Hepatocyte (in vitro differentiated cells): ENCODE data around the gene RRP9. TPM values are rescaled to one million over a fixed set of nuclear protein-coding genes. Genes with fewer than 3 reads are reported as not detected.

Experiments used
- DNase-seq: peaks from one replicate; pipeline ENCODE4 v3.0.0-alpha.2; 2016; ENCODE audit warnings: low spot score
- H2AFZ ChIP-seq: fragments of 200-600 bp; sonication (generic); 2 replicates; pipeline ENCODE4 v1.6.0; 2016; ENCODE audit warnings: antibody characterized with exemption, mild to moderate bottlenecking
- H3K27ac ChIP-seq: fragments of 200-600 bp; sonication (generic); 2 replicates; pipeline ENCODE4 v1.5.1; 2016; ENCODE audit warnings: mild to moderate bottlenecking
- H3K27me3 ChIP-seq: fragments of 200-600 bp; sonication (generic); 2 replicates; pipeline ENCODE4 v1.6.1; 2016
- H3K36me3 ChIP-seq: fragments of 200-600 bp; sonication (generic); replicated peaks from 2 replicates; pipeline ENCODE4 v1.5.1; 2016; ENCODE audit warnings: low read depth; ENCODE audit not compliant: insufficient read depth
- H3K4me1 ChIP-seq: fragments of 200-600 bp; sonication (generic); 2 replicates; pipeline ENCODE4 v1.5.1; 2016; ENCODE audit warnings: mild to moderate bottlenecking, moderate library complexity; ENCODE audit not compliant: insufficient read depth
- H3K4me2 ChIP-seq: fragments of 200-600 bp; sonication (generic); 2 replicates; pipeline ENCODE4 v1.6.0; 2016
- H3K4me3 ChIP-seq: fragments of 200-600 bp; sonication (generic); 2 replicates; pipeline ENCODE4 v1.5.1; 2016; ENCODE audit warnings: mild to moderate bottlenecking
- H3K79me2 ChIP-seq: fragments of 200-600 bp; sonication (generic); 2 replicates; pipeline ENCODE4 v1.6.0; 2017; ENCODE audit warnings: mild to moderate bottlenecking
- H3K9me2 ChIP-seq: fragments of 200-600 bp; sonication (generic); replicated peaks from 2 replicates; pipeline ENCODE4 v1.6.0; 2017; ENCODE audit warnings: mild to moderate bottlenecking; ENCODE audit not compliant: insufficient read depth
- H3K9me3 ChIP-seq: fragments of 200-600 bp; sonication (generic); 2 replicates; pipeline ENCODE4 v1.5.1; 2016; ENCODE audit warnings: low read depth, mild to moderate bottlenecking
- H4K20me1 ChIP-seq: fragments of 200-600 bp; sonication (generic); 2 replicates; pipeline ENCODE4 v1.6.0; 2016; ENCODE audit warnings: mild to moderate bottlenecking; ENCODE audit not compliant: insufficient read depth, poor library complexity, severe bottlenecking
- EZH2 ChIP-seq: fragments of 200-600 bp; sonication (generic); IDR thresholded peaks from 2 replicates; pipeline ENCODE4 v1.6.1; 2016; ENCODE audit warnings: antibody characterized with exemption, mild to moderate bottlenecking, borderline replicate concordance
- EZH2phosphoT487 ChIP-seq: fragments of 200-600 bp; sonication (generic); IDR thresholded peaks from one replicate; pipeline ENCODE4 v1.6.1; 2018; ENCODE audit warnings: antibody characterized with exemption, mild to moderate bottlenecking, low read depth, moderate library complexity; ENCODE audit not compliant: unreplicated experiment, severe bottlenecking
- WGBS: methylation state at CpG from one replicate; pipeline ENCODE4 v1.1.6; 2016; ENCODE audit warnings: low lambda C conversion rate; ENCODE audit errors: missing lambda C conversion rate; 5-methylcytosine and 5-hydroxymethylcytosine counted together
- polyA plus RNA-seq: library from polyadenylated mRNA; unstranded; fragments of >200 nt; fragmentation: Nextera tagmentation; extraction: Ambion mirVana; gene quantifications from 2 replicates; pipeline ENCODE4 v1.2.1, GENCODE V29; 2016
- total RNA-seq: library from RNA; depleted of rRNA; stranded (reverse); fragments of >200 nt; gene quantifications from 2 replicates; pipeline ENCODE4 v1.2.3, GENCODE V29; 2014
- TF ChIP-seq, protein P1 (sequence below): fragments of 200-600 bp; sonication (generic); IDR thresholded peaks from 2 replicates; pipeline ENCODE4 v1.5.1; 2016; ENCODE audit warnings: antibody characterized with exemption, mild to moderate bottlenecking; ENCODE audit not compliant: poor library complexity

Gene RRP9
- total and polyA plus RNA-seq, 2 experiments from 2014 or later: 17.5 to 32.8 TPM

DNA sequence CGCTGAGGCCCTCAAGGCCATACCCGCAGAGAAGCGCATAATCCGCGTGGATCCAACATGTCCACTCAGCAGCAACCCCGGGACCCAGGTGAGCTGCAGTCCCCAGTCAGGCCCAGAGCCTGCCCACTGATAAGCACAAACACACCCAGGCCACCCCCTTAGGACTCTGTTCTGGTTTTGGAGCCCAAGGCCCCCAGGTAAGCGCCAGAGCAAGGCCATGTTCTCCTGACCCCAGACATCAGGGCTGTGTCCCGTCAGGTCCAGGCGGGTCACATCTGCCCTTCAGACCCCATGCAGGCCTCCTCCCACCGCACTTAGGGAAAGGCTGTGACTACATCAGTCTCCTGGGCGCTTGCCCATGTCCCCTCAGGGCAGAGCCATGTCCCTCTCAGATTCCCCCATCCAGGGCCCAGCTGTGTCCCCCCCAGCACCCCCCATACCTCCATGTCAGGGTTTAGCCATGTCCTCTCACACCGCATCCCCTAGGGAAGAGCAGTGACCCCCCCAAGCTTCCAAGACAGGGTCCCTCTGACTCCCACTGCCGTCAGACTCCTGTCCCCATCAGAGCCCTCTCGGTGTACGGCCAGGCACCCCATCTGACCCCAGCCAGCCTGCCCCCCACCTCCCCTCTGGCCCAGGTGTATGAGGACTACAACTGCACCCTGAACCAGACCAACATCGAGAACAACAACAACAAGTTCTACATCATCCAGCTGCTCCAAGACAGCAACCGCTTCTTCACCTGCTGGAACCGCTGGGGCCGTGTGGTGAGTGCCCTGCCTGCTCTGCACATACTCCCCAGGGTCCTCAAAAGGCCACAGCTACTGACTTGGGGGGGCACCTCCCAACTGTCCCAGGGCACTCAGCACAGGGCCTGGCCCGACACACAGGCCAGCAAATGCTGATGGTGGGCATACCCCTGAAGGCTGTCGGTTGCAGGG, 2.0 kb upstream of the RRP9 start:
- 98% methylated on average over 15 of the region's 21 CpGs for WGBS
- Histone ChIP-seq H3K36me3 (no peaks in the 10 kb centered on the region), H3K4me1 (peaks cover 10% of the 10 kb centered on the region), H2AFZ (no peak overlapping the region), H3K4me2 (no peak overlapping the region), H3K27me3 (no peaks in the 10 kb centered on the region), H3K79me2 (peaks cover 24% of the 10 kb centered on the region), H3K9me3 (no peaks in the 10 kb centered on the region), H3K4me3 (no peak overlapping the region), H3K27ac (peak overlapping the region; percentile 82), H3K9me2 (no peaks in the 10 kb centered on the region), H4K20me1 (no peaks in the 10 kb centered on the region)
- DNase-seq: no peak
- TF ChIP-seq, protein P1, sequence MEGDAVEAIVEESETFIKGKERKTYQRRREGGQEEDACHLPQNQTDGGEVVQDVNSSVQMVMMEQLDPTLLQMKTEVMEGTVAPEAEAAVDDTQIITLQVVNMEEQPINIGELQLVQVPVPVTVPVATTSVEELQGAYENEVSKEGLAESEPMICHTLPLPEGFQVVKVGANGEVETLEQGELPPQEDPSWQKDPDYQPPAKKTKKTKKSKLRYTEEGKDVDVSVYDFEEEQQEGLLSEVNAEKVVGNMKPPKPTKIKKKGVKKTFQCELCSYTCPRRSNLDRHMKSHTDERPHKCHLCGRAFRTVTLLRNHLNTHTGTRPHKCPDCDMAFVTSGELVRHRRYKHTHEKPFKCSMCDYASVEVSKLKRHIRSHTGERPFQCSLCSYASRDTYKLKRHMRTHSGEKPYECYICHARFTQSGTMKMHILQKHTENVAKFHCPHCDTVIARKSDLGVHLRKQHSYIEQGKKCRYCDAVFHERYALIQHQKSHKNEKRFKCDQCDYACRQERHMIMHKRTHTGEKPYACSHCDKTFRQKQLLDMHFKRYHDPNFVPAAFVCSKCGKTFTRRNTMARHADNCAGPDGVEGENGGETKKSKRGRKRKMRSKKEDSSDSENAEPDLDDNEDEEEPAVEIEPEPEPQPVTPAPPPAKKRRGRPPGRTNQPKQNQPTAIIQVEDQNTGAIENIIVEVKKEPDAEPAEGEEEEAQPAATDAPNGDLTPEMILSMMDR: no peak
- no peak for TF ChIP-seq EZH2phosphoT487
- TF ChIP-seq EZH2: no peak

DNA sequence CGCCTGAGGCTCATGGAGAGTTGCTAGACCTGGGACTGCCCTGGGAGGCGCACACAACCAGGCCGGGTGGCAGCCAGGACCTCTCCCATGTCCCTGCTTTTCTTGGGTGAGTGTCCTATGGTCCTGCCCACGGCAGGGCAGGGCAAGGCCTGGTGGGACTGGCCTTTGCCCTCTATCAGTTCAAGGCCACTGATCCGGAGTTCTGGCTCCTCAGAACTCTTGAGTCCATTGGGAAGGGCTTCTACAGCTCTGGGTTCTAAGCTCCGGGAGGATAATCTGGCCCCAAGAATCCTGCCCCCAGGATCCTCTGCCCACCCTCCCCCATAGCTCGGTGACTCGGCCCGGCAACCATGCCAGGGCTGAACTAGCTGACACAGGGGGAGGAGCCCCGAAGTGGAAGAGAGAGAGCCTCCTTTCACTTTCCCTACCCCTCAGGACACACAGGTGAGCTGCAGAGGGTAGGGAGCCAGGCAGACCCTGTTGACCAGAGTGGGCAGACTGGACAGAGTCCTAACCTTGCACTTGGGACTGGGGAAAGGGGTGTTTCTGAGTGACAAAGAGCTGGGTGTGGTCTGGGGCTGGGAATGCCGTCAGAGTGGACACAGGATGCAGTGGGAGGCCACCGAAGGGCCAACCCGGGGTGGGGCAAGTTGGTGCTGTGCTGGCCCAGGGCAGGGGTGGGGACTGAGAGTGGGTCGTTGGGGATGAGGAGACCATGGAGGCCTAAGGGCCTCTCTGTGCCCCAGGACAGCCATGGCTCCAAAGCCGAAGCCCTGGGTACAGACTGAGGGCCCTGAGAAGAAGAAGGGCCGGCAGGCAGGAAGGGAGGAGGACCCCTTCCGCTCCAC, 1.1 kb upstream of the RRP9 start:
- Histone ChIP-seq H3K9me2 (no peaks in the 10 kb centered on the region), H3K4me3 (no peak overlapping the region), H3K27me3 (no peaks in the 10 kb centered on the region), H3K4me1 (peaks cover 10% of the 10 kb centered on the region), H3K79me2 (peaks cover 24% of the 10 kb centered on the region), H3K36me3 (no peaks in the 10 kb centered on the region), H3K9me3 (no peaks in the 10 kb centered on the region), H4K20me1 (no peaks in the 10 kb centered on the region), H3K4me2 (peak overlapping the region; percentile 72), H2AFZ (peak overlapping the region; percentile 33), H3K27ac (peak overlapping the region; percentile 82)
- WGBS: 72% methylated on average over 16 of the region's 17 CpGs
- DNase-seq: peak; percentile 63
- TF ChIP-seq EZH2: no peak
- TF ChIP-seq, protein P1: no peak
- TF ChIP-seq EZH2phosphoT487: no peak

GRCh38 chr3:51941463-51941797, 274 bp downstream of the RRP9 start:
- Histone ChIP-seq H3K9me2 (no peaks in the 10 kb centered on the region), H3K4me1 (peaks cover 10% of the 10 kb centered on the region), H3K4me2 (peak overlapping the region; percentile 92), H4K20me1 (no peaks in the 10 kb centered on the region), H2AFZ (peak overlapping the region; percentile 2), H3K27me3 (no peaks in the 10 kb centered on the region), H3K79me2 (peaks cover 24% of the 10 kb centered on the region), H3K27ac (peak overlapping the region; percentile 15), H3K9me3 (no peaks in the 10 kb centered on the region), H3K4me3 (peak overlapping the region; percentile 21), H3K36me3 (no peaks in the 10 kb centered on the region)
- WGBS: 2% methylated on average over 8 of the region's 20 CpGs
- TF ChIP-seq, protein P1: no peak
- TF ChIP-seq EZH2 (no peak), EZH2phosphoT487 (no peak)
- DNase-seq: no peak
